HEK293T (cell line): ENCODE measurements around the gene GSTO1.

ENCODE experiments used
- CTCF ChIA-PET: fragments of 350-600 bp; formaldehyde crosslinking; extraction: SDS; loops from one replicate; lab custom pipeline; 2021; ENCODE audit warnings: antibody characterized with exemption, inconsistent platforms; lab: Yijun Ruan, JAX
- POLR2A ChIA-PET: fragments of 350-600 bp; formaldehyde crosslinking; extraction: SDS; loops from one replicate; lab custom pipeline; 2020; ENCODE audit warnings: antibody characterized with exemption, inconsistent platforms; lab: Yijun Ruan, JAX
- DNase-seq: peaks from one replicate; pipeline ENCODE4 v3.0.0; 2012; ENCODE audit warnings: mixed read lengths; ENCODE audit errors: extremely low spot score
- ARNT ChIP-seq: fragments of 450-650 bp; IDR thresholded peaks from 2 replicates; pipeline ENCODE4 v1.6.1; 2017; ENCODE audit warnings: mild to moderate bottlenecking
- BHLHE40 ChIP-seq: fragments of 450-650 bp; IDR thresholded peaks from 2 replicates; pipeline ENCODE4 v1.6.1; 2016; ENCODE audit warnings: mild to moderate bottlenecking, moderate library complexity, borderline replicate concordance
- CTBP1 ChIP-seq: fragments of 450-650 bp; IDR thresholded peaks from 2 replicates; pipeline ENCODE4 v1.6.1; 2016; ENCODE audit warnings: borderline replicate concordance
- ELF4 ChIP-seq: fragments of 450-650 bp; IDR thresholded peaks from 2 replicates; pipeline ENCODE4 v1.6.1; 2017; ENCODE audit warnings: antibody characterized with exemption
- FOXA1 ChIP-seq: fragments of 450-650 bp; IDR thresholded peaks from 2 replicates; pipeline ENCODE4 v1.6.1; 2016; ENCODE audit warnings: mild to moderate bottlenecking
- FOXK2 ChIP-seq: fragments of 450-650 bp; IDR thresholded peaks from 2 replicates; pipeline ENCODE4 v1.6.1; 2016; ENCODE audit warnings: mild to moderate bottlenecking
- FOXM1 ChIP-seq: fragments of 450-650 bp; IDR thresholded peaks from 2 replicates; pipeline ENCODE4 v1.6.1; 2017; ENCODE audit warnings: mild to moderate bottlenecking, borderline replicate concordance
- HDGF ChIP-seq: fragments of 450-650 bp; IDR thresholded peaks from 2 replicates; pipeline ENCODE4 v1.6.1; 2017; ENCODE audit warnings: antibody characterized with exemption, borderline replicate concordance
- L3MBTL2 ChIP-seq: fragments of 450-650 bp; conservative IDR thresholded peaks from 2 replicates; pipeline ENCODE4 v1.6.1; 2016; ENCODE audit warnings: mild to moderate bottlenecking
- LEF1 ChIP-seq: fragments of 450-650 bp; IDR thresholded peaks from 2 replicates; pipeline ENCODE4 v1.6.1; 2017; ENCODE audit warnings: mild to moderate bottlenecking, borderline replicate concordance
- NFRKB ChIP-seq: fragments of 450-650 bp; IDR thresholded peaks from 2 replicates; pipeline ENCODE4 v1.6.1; 2016; ENCODE audit warnings: mild to moderate bottlenecking, moderate library complexity
- PKNOX1 ChIP-seq: fragments of 450-650 bp; IDR thresholded peaks from 2 replicates; pipeline ENCODE4 v1.6.1; 2016
- SP1 ChIP-seq: fragments of 450-650 bp; IDR thresholded peaks from 2 replicates; pipeline ENCODE4 v1.6.1; 2017
- SUZ12 ChIP-seq: fragments of 450-650 bp; IDR thresholded peaks from 2 replicates; pipeline ENCODE4 v1.6.1; 2016; ENCODE audit warnings: mild to moderate bottlenecking
- TARDBP ChIP-seq: fragments of 450-650 bp; IDR thresholded peaks from 2 replicates; pipeline ENCODE4 v1.6.1; 2016
- ZNF384 ChIP-seq: fragments of 450-650 bp; IDR thresholded peaks from 2 replicates; pipeline ENCODE4 v1.6.1; 2016

GSTO1 gene

GRCh38 chr10:104307576-104308438 is 53.1 kb downstream of the GSTO1 start:
- POLR2A ChIA-PET, result no interaction called here
- DNase-seq, result no peak

GRCh38 chr10:104308439-104308903 is 53.8 kb downstream of the GSTO1 start:
- DNase-seq, result no peak
- CTCF ChIA-PET, result interaction anchor here (3.5 kb wide), 1 partner anchor 43 kb away, joined by 29 read pairs; no protein-coding TSS in a partner anchor

More at GRCh38 chr10:104307576-104308438, 53.1 kb downstream of the GSTO1 start:
- TF ChIP-seq LEF1, result no peak
- TF ChIP-seq CTBP1, result no peak
- no peak for TF ChIP-seq ELF4
- no peak for TF ChIP-seq PKNOX1
- no peak for TF ChIP-seq SP1
- no peak for TF ChIP-seq NFRKB
- no peak for TF ChIP-seq TARDBP
- no peak for TF ChIP-seq ZNF384
- TF ChIP-seq ARNT, result no peak
- no peak for TF ChIP-seq FOXA1
- TF ChIP-seq L3MBTL2, result no peak
- no peak for TF ChIP-seq HDGF
- CTCF ChIA-PET, result interaction anchor here (1.3 to 3.5 kb wide), 4 partner anchors 9 to 46 kb away, joined by 5 to 29 read pairs (median 16); partner anchors contain the start of gene CFAP58

GRCh38 chr10:104309980-104310978 is 55.6 kb downstream of the GSTO1 start:
- TF ChIP-seq LEF1 (no peak), HDGF (no peak), CTBP1 (no peak), BHLHE40 (no peak), PKNOX1 (no peak), SUZ12 (no peak), ZNF384 (no peak), ELF4 (no peak), FOXA1 (no peak), FOXK2 (no peak), L3MBTL2 (no peak), TARDBP (no peak), SP1 (no peak), FOXM1 (no peak), ARNT (no peak), NFRKB (no peak)
- no peak for DNase-seq
- ChIA-PET POLR2A (interaction anchor here (0.8 kb wide), 1 partner anchor 41 kb away, joined by 3 read pairs; the partner anchor contains the start of gene GSTO2), CTCF (interaction anchor here (1.3 to 2.2 kb wide), 5 partner anchors 11 to 43 kb away, joined by 4 to 11 read pairs (median 4); partner anchors contain the start of genes CFAP58 and ITPRIP)

More at GRCh38 chr10:104308439-104308903, 53.8 kb downstream of the GSTO1 start:
- POLR2A ChIA-PET, result no interaction called here
- TF ChIP-seq FOXK2 (no peak), PKNOX1 (no peak), TARDBP (no peak), ARNT (no peak), CTBP1 (no peak), L3MBTL2 (no peak)

- TF ChIP-seq SUZ12, result no peak
- TF ChIP-seq LEF1, result no peak
- no peak for TF ChIP-seq BHLHE40
- TF ChIP-seq FOXA1, result no peak
- no peak for TF ChIP-seq ARNT
- TF ChIP-seq L3MBTL2, result no peak
- TF ChIP-seq SP1, result no peak
- no peak for TF ChIP-seq ZNF384
- no peak for TF ChIP-seq PKNOX1
- TF ChIP-seq FOXM1, result no peak
- TF ChIP-seq FOXK2, result no peak
- no peak for TF ChIP-seq CTBP1
- TF ChIP-seq HDGF, result no peak
- no peak for TF ChIP-seq TARDBP
- TF ChIP-seq NFRKB, result no peak
- TF ChIP-seq ELF4, result no peak
- ChIA-PET POLR2A (interaction anchor here (0.8 kb wide), 1 partner anchor 42 kb away, joined by 3 read pairs; the partner anchor contains the start of gene GSTO2), CTCF (interaction anchor here (1.3 to 2.2 kb wide), 4 partner anchors 10 to 42 kb away, joined by 4 to 11 read pairs (median 4); partner anchors contain the start of genes CFAP58 and ITPRIP)
- no peak for DNase-seq
These were observed 56.6 kb downstream of the GSTO1 start for GRCh38 chr10:104311184-104311720.
